ENCODE measurements around the gene SORL1.

- TF ChIP-seq POLR2A (IDR thresholded peaks at IDR 0.05; ENCODE audit: control extremely low read depth in 1 of 2, low read depth in 2 of 2, low read length in 2 of 2) (no peak), POLR2AphosphoS5 (IDR thresholded peaks at IDR 0.05; ENCODE audit: low read depth, low read length) (no peak), EZH2 (IDR thresholded peaks at IDR 0.05; ENCODE audit: low read depth, low read length, severe bottlenecking) (no peak), MAX (IDR thresholded peaks at IDR 0.05) (no peak), CTCF (IDR thresholded peaks at IDR 0.05; ENCODE audit: control extremely low read depth in 1 of 3, insufficient read depth in 1 of 3, low read depth in 1 of 3, low read length in 3 of 3) (no peak), TAF1 (IDR thresholded peaks at IDR 0.05; ENCODE audit: low read depth, low read length) (no peak), ATF2 (IDR thresholded peaks at IDR 0.05; ENCODE audit: low read length) (no peak), RFX5 (IDR thresholded peaks at IDR 0.05; ENCODE audit: borderline replicate concordance, low read depth, low read length) (no peak)
Observed at GRCh38 chr11:121561716-121562115, 109.6 kb downstream of the SORL1 start.

Data from H1 (cell line).